WTC11 (cell line): Measurements from ENCODE around the gene SSR1. TPM values are rescaled to one million over a fixed set of nuclear protein-coding genes. Genes with fewer than 3 reads are reported as not detected.

ENCODE experiments used
- ATAC-seq: fragments of 200-7000 bp; cut with Tn5 transposase; 2 replicates; pipeline ENCODE4 v1.10.0; 2021; ENCODE audit warnings: mild to moderate bottlenecking, moderate library complexity
- CTCF ChIA-PET: fragments of 300-600 bp; sonication (Branson Sonifier 250); formaldehyde crosslinking; loops from one replicate; lab custom pipeline; 2021; ENCODE audit warnings: antibody characterized with exemption; lab: Charles Lee
- POLR2A ChIA-PET: fragments of 350-600 bp; sonication (Branson Sonifier 250); formaldehyde crosslinking; loops from one replicate; lab custom pipeline; 2021; ENCODE audit warnings: antibody characterized with exemption; lab: Charles Lee
- DNase-seq: peaks from one replicate; pipeline ENCODE4 v3.0.0; 2021; ENCODE audit warnings: low spot score
- H3K27ac Mint-ChIP-seq: 2 replicates; pipeline ENCODE4 v1.8.0; 2021; ENCODE audit warnings: mixed read lengths
- H3K27me3 Mint-ChIP-seq: 2 replicates; pipeline ENCODE4 v1.8.0; 2021; ENCODE audit warnings: low read depth, mild to moderate bottlenecking, moderate library complexity, mixed read lengths
- H3K36me3 Mint-ChIP-seq: 2 replicates; pipeline ENCODE4 v1.8.0; 2021; ENCODE audit warnings: mixed read lengths
- H3K4me1 Mint-ChIP-seq: 2 replicates; pipeline ENCODE4 v1.8.0; 2022; ENCODE audit warnings: mixed read lengths
- H3K4me3 Mint-ChIP-seq: 2 replicates; pipeline ENCODE4 v1.8.0; 2021; ENCODE audit warnings: mild to moderate bottlenecking, moderate library complexity, mixed read lengths
- H3K9me3 Mint-ChIP-seq: 2 replicates; pipeline ENCODE4 v1.8.0; 2021; ENCODE audit warnings: mixed read lengths
- CBFB ChIP-seq: sonication (generic); formaldehyde crosslinking; IDR thresholded peaks from 2 replicates; pipeline ENCODE4 v1.8.1; 2022; ENCODE audit warnings: mild to moderate bottlenecking, low read depth, missing genetic modification reagents
- ELF4 ChIP-seq: sonication (generic); formaldehyde crosslinking; IDR thresholded peaks from 2 replicates; pipeline ENCODE4 v1.8.1; 2022; ENCODE audit warnings: low read depth, mild to moderate bottlenecking, moderate library complexity, missing genetic modification reagents
- EMX1 ChIP-seq: fragments of 250-450 bp; sonication (Bioruptor Pico); IDR thresholded peaks from 2 replicates; pipeline ENCODE4 v1.8.0; 2021; ENCODE audit warnings: mild to moderate bottlenecking
- ERG ChIP-seq: fragments of 250-450 bp; sonication (Bioruptor Pico); IDR thresholded peaks from 2 replicates; pipeline ENCODE4 v1.8.0; 2021; ENCODE audit warnings: mild to moderate bottlenecking
- ESRRA ChIP-seq: sonication (generic); formaldehyde crosslinking; IDR thresholded peaks from 2 replicates; pipeline ENCODE4 v1.8.1; 2022; ENCODE audit warnings: mild to moderate bottlenecking, missing genetic modification reagents, borderline replicate concordance
- GRHL2 ChIP-seq: fragments of 250-450 bp; sonication (Bioruptor Pico); IDR thresholded peaks from 2 replicates; pipeline ENCODE4 v1.8.0; 2022; ENCODE audit warnings: mild to moderate bottlenecking, moderate library complexity; ENCODE audit not compliant: insufficient replicate concordance, severe bottlenecking
- MXD4 ChIP-seq: fragments of 250-450 bp; sonication (Bioruptor Pico); IDR thresholded peaks from 2 replicates; pipeline ENCODE4 v1.8.0; 2021; ENCODE audit warnings: mild to moderate bottlenecking, moderate library complexity, borderline replicate concordance
- NR2C2 ChIP-seq: sonication (generic); formaldehyde crosslinking; IDR thresholded peaks from 2 replicates; pipeline ENCODE4 v1.8.0; 2022; ENCODE audit warnings: mild to moderate bottlenecking, missing genetic modification reagents
- NR3C1 ChIP-seq: sonication (generic); formaldehyde crosslinking; conservative IDR thresholded peaks from 2 replicates; pipeline ENCODE4 v1.8.1; 2023; ENCODE audit warnings: low read depth, mild to moderate bottlenecking, missing genetic modification reagents
- RELA ChIP-seq: sonication (generic); formaldehyde crosslinking; IDR thresholded peaks from 2 replicates; pipeline ENCODE4 v1.8.1; 2022; ENCODE audit warnings: missing genetic modification reagents, mild to moderate bottlenecking, borderline replicate concordance
- RORB ChIP-seq: fragments of 250-450 bp; sonication (Bioruptor Pico); IDR thresholded peaks from 2 replicates; pipeline ENCODE4 v1.9.0; 2021; ENCODE audit warnings: mild to moderate bottlenecking
- TCF7 ChIP-seq: sonication (generic); formaldehyde crosslinking; IDR thresholded peaks from 2 replicates; pipeline ENCODE4 v1.8.0; 2022; ENCODE audit warnings: mild to moderate bottlenecking, low read depth, missing genetic modification reagents, moderate library complexity
- TEAD4 ChIP-seq: sonication (generic); formaldehyde crosslinking; IDR thresholded peaks from 2 replicates; pipeline ENCODE4 v1.8.0; 2022; ENCODE audit warnings: mild to moderate bottlenecking, missing genetic modification reagents
- ZNF121 ChIP-seq: sonication (generic); formaldehyde crosslinking; IDR thresholded peaks from 2 replicates; pipeline ENCODE4 v1.8.0; 2023; ENCODE audit warnings: missing genetic modification reagents
- ZNF512 ChIP-seq: sonication (generic); formaldehyde crosslinking; IDR thresholded peaks from 2 replicates; pipeline ENCODE4 v1.8.1; 2022; ENCODE audit warnings: missing genetic modification reagents, borderline replicate concordance
- ZSCAN18 ChIP-seq: fragments of 250-450 bp; sonication (Bioruptor Pico); IDR thresholded peaks from 2 replicates; pipeline ENCODE4 v2.1.2; 2022; ENCODE audit warnings: mild to moderate bottlenecking, moderate library complexity
- total RNA-seq: library from RNA; stranded (reverse); gene quantifications from 3 replicates; pipeline ENCODE4 v1.2.3, GENCODE V29; 2021
- TF ChIP-seq, protein P1 (sequence below): sonication (generic); formaldehyde crosslinking; IDR thresholded peaks from 2 replicates; pipeline ENCODE4 v1.8.1; 2023; ENCODE audit warnings: mild to moderate bottlenecking, moderate library complexity, missing genetic modification reagents
- TF ChIP-seq, protein P2 (sequence below): sonication (generic); formaldehyde crosslinking; IDR thresholded peaks from 2 replicates; pipeline ENCODE4 v1.8.1; 2022; ENCODE audit warnings: low read depth, missing genetic modification reagents, borderline replicate concordance
- TF ChIP-seq, protein P3 (sequence below): fragments of 250-450 bp; sonication (Bioruptor Pico); IDR thresholded peaks from 2 replicates; pipeline ENCODE4 v1.9.0; 2021; ENCODE audit warnings: moderate library complexity, mild to moderate bottlenecking, inconsistent platforms, borderline replicate concordance
- TF ChIP-seq, protein P4 (sequence below): fragments of 200-600 bp; IDR thresholded peaks from 2 replicates; pipeline ENCODE4 v1.8.0; 2022; ENCODE audit warnings: antibody characterized with exemption

SSR1 gene
- total RNA-seq, 1 experiment from 2014 or later = 96.7 TPM

DNA sequence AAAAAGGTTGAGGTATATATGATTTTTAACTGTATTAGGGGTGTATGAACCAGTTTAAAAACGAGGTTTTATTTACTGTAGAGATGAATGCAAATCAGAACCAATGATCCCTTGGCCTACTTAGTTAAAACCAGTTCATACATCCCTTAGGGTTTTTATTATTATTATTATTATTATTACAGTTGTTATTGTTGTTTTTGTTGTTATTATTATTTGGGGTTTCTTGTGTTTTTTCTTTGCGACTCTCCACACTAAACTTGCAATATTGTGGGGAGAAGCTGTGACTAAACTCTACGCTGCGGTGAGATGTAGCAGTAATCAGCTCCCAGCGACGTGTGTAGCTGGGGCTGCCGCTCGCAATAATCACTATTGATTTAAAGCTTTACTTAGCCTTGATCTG, 62.2 kb downstream of the SSR1 start:
- ATAC-seq = no peak
- peaks cover 28% of the 10 kb centered on the region; the same call in 1 of the 2 replicates for H3K36me3 Mint-ChIP-seq
- H3K4me3 Mint-ChIP-seq = no peak overlapping the region
- POLR2A ChIA-PET = interaction anchor here (0.7 kb wide), 1 partner anchor 286 kb away, joined by 5 read pairs; no protein-coding TSS in a partner anchor
- peaks cover 11% of the 10 kb centered on the region for H3K9me3 Mint-ChIP-seq
- no peaks in the 10 kb centered on the region; the same call in 1 of the 2 replicates for H3K27me3 Mint-ChIP-seq
- H3K27ac Mint-ChIP-seq = no peak overlapping the region
- no peak for TF ChIP-seq ELF4 (CRISPR knock-in tag)
- no peak for TF ChIP-seq ZNF121 (CRISPR knock-in tag)
- no peak for TF ChIP-seq CBFB (CRISPR knock-in tag)
- no peak for TF ChIP-seq NR2C2 (CRISPR knock-in tag)
- TF ChIP-seq RELA = no peak
- TF ChIP-seq EMX1 = no peak
- TF ChIP-seq ZNF512 (CRISPR knock-in tag) = no peak
- TF ChIP-seq, protein P1, sequence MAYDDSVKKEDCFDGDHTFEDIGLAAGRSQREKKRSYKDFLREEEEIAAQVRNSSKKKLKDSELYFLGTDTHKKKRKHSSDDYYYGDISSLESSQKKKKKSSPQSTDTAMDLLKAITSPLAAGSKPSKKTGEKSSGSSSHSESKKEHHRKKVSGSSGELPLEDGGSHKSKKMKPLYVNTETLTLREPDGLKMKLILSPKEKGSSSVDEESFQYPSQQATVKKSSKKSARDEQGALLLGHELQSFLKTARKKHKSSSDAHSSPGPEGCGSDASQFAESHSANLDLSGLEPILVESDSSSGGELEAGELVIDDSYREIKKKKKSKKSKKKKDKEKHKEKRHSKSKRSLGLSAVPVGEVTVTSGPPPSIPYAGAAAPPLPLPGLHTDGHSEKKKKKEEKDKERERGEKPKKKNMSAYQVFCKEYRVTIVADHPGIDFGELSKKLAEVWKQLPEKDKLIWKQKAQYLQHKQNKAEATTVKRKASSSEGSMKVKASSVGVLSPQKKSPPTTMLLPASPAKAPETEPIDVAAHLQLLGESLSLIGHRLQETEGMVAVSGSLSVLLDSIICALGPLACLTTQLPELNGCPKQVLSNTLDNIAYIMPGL (CRISPR knock-in tag) = no peak
- TF ChIP-seq GRHL2 = no peak
- no peak for TF ChIP-seq NR3C1 (CRISPR knock-in tag)
- H3K4me1 Mint-ChIP-seq = no peaks in the 10 kb centered on the region
- no peak for DNase-seq
- CTCF ChIA-PET = interaction anchor here (0.7 to 1.2 kb wide), 4 partner anchors 12 to 556 kb away, joined by 3 read pairs; no protein-coding TSS in a partner anchor

DNA sequence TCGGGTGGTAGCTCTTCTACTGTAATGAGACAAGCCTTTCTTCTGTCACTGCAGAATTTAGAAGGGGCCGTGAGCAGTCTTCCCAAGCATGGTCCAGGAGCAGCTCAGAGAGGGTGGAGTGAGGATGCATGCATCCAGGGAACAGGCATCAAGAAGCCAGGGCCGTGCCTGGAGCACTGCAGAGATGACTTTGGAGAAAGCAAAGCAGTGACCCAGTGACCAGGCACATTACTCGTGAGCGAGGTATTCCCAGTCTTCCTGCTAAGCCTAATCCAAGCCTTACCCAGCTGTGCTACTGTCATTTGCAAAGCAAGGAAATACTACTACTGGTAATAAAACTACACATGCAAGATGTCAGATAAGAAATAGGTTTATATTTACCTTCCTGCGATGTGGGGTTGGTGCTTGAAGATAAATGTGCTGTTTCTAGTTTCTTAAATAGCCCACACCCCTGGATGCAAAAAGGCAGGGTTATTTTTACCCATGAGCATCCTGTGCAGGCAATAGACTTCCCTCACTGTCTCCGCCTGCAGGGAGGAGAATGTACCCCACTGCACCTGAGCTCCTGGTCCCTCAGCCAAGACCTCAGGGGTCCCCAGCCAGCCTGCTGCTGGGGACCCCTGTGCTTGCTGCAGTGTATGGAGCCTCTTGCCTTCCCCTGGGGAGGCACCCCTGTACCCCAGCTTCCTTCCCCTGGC, 62.9 kb downstream of the SSR1 start:
- H3K9me3 Mint-ChIP-seq = peaks cover 4% of the 10 kb centered on the region
- H3K36me3 Mint-ChIP-seq = peaks cover 21% of the 10 kb centered on the region; the same call in 1 of the 2 replicates
- DNase-seq (no peak), ATAC-seq (no peak)
- CTCF ChIA-PET = interaction anchor here (0.7 to 1.3 kb wide), 4 partner anchors 11 to 571 kb away, joined by 3 read pairs; no protein-coding TSS in a partner anchor
- POLR2A ChIA-PET = no interaction called here
- no peak overlapping the region for H3K27ac Mint-ChIP-seq
- no peaks in the 10 kb centered on the region; the same call in 1 of the 2 replicates for H3K27me3 Mint-ChIP-seq
- TF ChIP-seq RORB (CRISPR knock-in tag) (no peak), ZNF121 (CRISPR knock-in tag) (no peak), CBFB (CRISPR knock-in tag) (no peak), TEAD4 (no peak), ERG (CRISPR knock-in tag) (no peak), RELA (no peak), TCF7 (CRISPR knock-in tag) (no peak), MXD4 (CRISPR knock-in tag) (no peak), ESRRA (CRISPR knock-in tag) (no peak), ZSCAN18 (CRISPR knock-in tag) (no peak)
- TF ChIP-seq, protein P2, sequence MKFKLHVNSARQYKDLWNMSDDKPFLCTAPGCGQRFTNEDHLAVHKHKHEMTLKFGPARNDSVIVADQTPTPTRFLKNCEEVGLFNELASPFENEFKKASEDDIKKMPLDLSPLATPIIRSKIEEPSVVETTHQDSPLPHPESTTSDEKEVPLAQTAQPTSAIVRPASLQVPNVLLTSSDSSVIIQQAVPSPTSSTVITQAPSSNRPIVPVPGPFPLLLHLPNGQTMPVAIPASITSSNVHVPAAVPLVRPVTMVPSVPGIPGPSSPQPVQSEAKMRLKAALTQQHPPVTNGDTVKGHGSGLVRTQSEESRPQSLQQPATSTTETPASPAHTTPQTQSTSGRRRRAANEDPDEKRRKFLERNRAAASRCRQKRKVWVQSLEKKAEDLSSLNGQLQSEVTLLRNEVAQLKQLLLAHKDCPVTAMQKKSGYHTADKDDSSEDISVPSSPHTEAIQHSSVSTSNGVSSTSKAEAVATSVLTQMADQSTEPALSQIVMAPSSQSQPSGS (CRISPR knock-in tag) = no peak
- TF ChIP-seq, protein P3, sequence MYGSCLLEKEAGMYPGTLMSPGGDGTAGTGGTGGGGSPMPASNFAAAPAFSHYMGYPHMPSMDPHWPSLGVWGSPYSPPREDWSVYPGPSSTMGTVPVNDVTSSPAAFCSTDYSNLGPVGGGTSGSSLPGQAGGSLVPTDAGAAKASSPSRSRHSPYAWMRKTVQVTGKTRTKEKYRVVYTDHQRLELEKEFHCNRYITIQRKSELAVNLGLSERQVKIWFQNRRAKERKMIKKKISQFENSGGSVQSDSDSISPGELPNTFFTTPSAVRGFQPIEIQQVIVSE (CRISPR knock-in tag) = no peak
- TF ChIP-seq, protein P4, sequence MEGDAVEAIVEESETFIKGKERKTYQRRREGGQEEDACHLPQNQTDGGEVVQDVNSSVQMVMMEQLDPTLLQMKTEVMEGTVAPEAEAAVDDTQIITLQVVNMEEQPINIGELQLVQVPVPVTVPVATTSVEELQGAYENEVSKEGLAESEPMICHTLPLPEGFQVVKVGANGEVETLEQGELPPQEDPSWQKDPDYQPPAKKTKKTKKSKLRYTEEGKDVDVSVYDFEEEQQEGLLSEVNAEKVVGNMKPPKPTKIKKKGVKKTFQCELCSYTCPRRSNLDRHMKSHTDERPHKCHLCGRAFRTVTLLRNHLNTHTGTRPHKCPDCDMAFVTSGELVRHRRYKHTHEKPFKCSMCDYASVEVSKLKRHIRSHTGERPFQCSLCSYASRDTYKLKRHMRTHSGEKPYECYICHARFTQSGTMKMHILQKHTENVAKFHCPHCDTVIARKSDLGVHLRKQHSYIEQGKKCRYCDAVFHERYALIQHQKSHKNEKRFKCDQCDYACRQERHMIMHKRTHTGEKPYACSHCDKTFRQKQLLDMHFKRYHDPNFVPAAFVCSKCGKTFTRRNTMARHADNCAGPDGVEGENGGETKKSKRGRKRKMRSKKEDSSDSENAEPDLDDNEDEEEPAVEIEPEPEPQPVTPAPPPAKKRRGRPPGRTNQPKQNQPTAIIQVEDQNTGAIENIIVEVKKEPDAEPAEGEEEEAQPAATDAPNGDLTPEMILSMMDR = no peak
- H3K4me3 Mint-ChIP-seq = no peak overlapping the region
- H3K4me1 Mint-ChIP-seq = no peaks in the 10 kb centered on the region
